Measurements from ENCODE around the gene NOL4L.

NOL4L gene

GRCh38 chr20:32450484-32451061 lies 134.6 kb downstream of the NOL4L start:
- TF ChIP-seq, protein P1, sequence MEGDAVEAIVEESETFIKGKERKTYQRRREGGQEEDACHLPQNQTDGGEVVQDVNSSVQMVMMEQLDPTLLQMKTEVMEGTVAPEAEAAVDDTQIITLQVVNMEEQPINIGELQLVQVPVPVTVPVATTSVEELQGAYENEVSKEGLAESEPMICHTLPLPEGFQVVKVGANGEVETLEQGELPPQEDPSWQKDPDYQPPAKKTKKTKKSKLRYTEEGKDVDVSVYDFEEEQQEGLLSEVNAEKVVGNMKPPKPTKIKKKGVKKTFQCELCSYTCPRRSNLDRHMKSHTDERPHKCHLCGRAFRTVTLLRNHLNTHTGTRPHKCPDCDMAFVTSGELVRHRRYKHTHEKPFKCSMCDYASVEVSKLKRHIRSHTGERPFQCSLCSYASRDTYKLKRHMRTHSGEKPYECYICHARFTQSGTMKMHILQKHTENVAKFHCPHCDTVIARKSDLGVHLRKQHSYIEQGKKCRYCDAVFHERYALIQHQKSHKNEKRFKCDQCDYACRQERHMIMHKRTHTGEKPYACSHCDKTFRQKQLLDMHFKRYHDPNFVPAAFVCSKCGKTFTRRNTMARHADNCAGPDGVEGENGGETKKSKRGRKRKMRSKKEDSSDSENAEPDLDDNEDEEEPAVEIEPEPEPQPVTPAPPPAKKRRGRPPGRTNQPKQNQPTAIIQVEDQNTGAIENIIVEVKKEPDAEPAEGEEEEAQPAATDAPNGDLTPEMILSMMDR (IDR thresholded peaks at IDR 0.05; ENCODE audit: borderline replicate concordance, insufficient read depth, low read depth, low read length): no peak
- no peak overlapping the region for H3K4me3 ChIP-seq (ENCODE audit: low read depth, low read length)

DNA sequence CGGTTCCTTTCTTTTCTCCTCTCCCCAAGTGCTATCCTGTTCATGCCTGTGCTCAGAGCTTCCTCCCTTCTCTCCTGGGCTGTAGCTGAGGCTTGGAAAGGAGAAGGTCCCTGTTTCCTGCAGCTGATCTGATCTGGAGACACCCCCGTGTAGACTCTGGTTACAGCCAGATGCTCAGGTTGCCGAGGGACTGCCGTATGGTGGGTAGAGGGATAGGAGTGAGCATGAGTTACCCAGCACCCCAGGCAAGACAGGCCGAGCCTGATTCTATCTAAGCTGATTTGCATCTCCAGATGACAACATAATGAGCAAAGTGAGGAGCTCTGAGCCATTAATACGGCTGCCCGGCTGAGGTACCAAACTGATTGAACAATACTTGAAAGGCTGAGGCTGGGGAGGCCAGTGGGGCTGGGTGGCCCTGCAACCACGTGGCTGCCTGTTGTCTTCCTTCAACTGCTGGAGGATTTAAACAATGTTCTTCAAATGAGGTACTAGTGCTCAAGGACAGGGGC lies 135.2 kb downstream of the NOL4L start:
- TF ChIP-seq, protein P1 (IDR thresholded peaks at IDR 0.05; ENCODE audit: borderline replicate concordance, insufficient read depth, low read depth, low read length): no peak
- no peak overlapping the region for H3K4me3 ChIP-seq (ENCODE audit: low read depth, low read length)

- H3K4me3 ChIP-seq (ENCODE audit: low read depth, low read length): no peak overlapping the region
- TF ChIP-seq, protein P1 (IDR thresholded peaks at IDR 0.05; ENCODE audit: borderline replicate concordance, insufficient read depth, low read depth, low read length): no peak
Observed at GRCh38 chr20:32449057-32449889, 135.9 kb downstream of the NOL4L start.

- TF ChIP-seq, protein P1 (IDR thresholded peaks at IDR 0.05; ENCODE audit: borderline replicate concordance, insufficient read depth, low read depth, low read length): no peak
- no peak overlapping the region for H3K4me3 ChIP-seq (ENCODE audit: low read depth, low read length)
Observed at GRCh38 chr20:32448306-32449056, 136.7 kb downstream of the NOL4L start.

- TF ChIP-seq, protein P1 (IDR thresholded peaks at IDR 0.05; ENCODE audit: borderline replicate concordance, insufficient read depth, low read depth, low read length): no peak
- no peak overlapping the region for H3K4me3 ChIP-seq (ENCODE audit: low read depth, low read length)
Observed at GRCh38 chr20:32447136-32448027, 137.8 kb downstream of the NOL4L start.

GRCh38 chr20:32446301-32447100 lies 138.6 kb downstream of the NOL4L start:
- TF ChIP-seq, protein P1 (IDR thresholded peaks at IDR 0.05; ENCODE audit: borderline replicate concordance, insufficient read depth, low read depth, low read length): no peak
- H3K4me3 ChIP-seq (ENCODE audit: low read depth, low read length): no peak overlapping the region
